HEK293 (cell line): ENCODE data around the gene CAMTA2.

Experiments used
- GLIS1 ChIP-seq: fragments of 450-650 bp; formaldehyde crosslinking; IDR thresholded peaks from 2 replicates; pipeline ENCODE4 v1.5.1; 2016; ENCODE audit warnings: missing biosample characterization, missing genetic modification characterization
- KLF1 ChIP-seq: fragments of 450-650 bp; formaldehyde crosslinking; IDR thresholded peaks from 2 replicates; pipeline ENCODE4 v1.5.1; 2016; ENCODE audit warnings: missing biosample characterization, missing genetic modification characterization
- KLF8 ChIP-seq: fragments of 450-650 bp; formaldehyde crosslinking; IDR thresholded peaks from 2 replicates; pipeline ENCODE4 v1.5.1; 2016; ENCODE audit warnings: missing biosample characterization, missing genetic modification characterization
- RBAK ChIP-seq: fragments of 450-650 bp; formaldehyde crosslinking; IDR thresholded peaks from 2 replicates; pipeline ENCODE4 v1.5.1; 2016; ENCODE audit warnings: missing biosample characterization, missing genetic modification characterization
- REPIN1 ChIP-seq: fragments of 450-650 bp; formaldehyde crosslinking; IDR thresholded peaks from 2 replicates; pipeline ENCODE4 v1.5.1; 2017; ENCODE audit warnings: missing biosample characterization, missing genetic modification characterization, low read depth
- ZBTB17 ChIP-seq: fragments of 450-650 bp; formaldehyde crosslinking; IDR thresholded peaks from 2 replicates; pipeline ENCODE4 v1.5.1; 2016; ENCODE audit warnings: missing biosample characterization, missing genetic modification characterization
- ZBTB20 ChIP-seq: fragments of 450-650 bp; formaldehyde crosslinking; IDR thresholded peaks from 2 replicates; pipeline ENCODE4 v1.5.1; 2016; ENCODE audit warnings: missing biosample characterization, missing genetic modification characterization
- ZBTB48 ChIP-seq: fragments of 450-650 bp; formaldehyde crosslinking; IDR thresholded peaks from 2 replicates; pipeline ENCODE4 v1.5.1; 2016; ENCODE audit warnings: missing biosample characterization, missing genetic modification characterization
- ZNF10 ChIP-seq: fragments of 450-650 bp; formaldehyde crosslinking; IDR thresholded peaks from 2 replicates; pipeline ENCODE4 v1.5.1; 2017; ENCODE audit warnings: missing biosample characterization, missing genetic modification characterization
- ZNF146 ChIP-seq: fragments of 450-650 bp; formaldehyde crosslinking; IDR thresholded peaks from 2 replicates; pipeline ENCODE4 v1.5.1; 2016; ENCODE audit warnings: missing biosample characterization, missing genetic modification characterization
- ZNF155 ChIP-seq: fragments of 450-650 bp; formaldehyde crosslinking; IDR thresholded peaks from 2 replicates; pipeline ENCODE4 v1.5.1; 2016; ENCODE audit warnings: missing biosample characterization, missing genetic modification characterization
- ZNF274 ChIP-seq, 2 experiments: fragments of 200-500 bp in 1 of 2; fragments of 450-650 bp in 1 of 2; sonication (Bioruptor generic) in 1 of 2; formaldehyde crosslinking in 1 of 2; IDR thresholded peaks; 2 replicates each; pipeline versions ENCODE4 v1.5.1 to v1.6.1; 2014 to 2016; ENCODE audit warnings: borderline replicate concordance in 1 of 2, inconsistent platforms in 1 of 2, low read length in 1 of 2, missing biosample characterization in 1 of 2, missing genetic modification characterization in 1 of 2
- ZNF280D ChIP-seq: fragments of 450-650 bp; formaldehyde crosslinking; IDR thresholded peaks from 2 replicates; pipeline ENCODE4 v1.5.1; 2016; ENCODE audit warnings: missing biosample characterization, missing genetic modification characterization
- ZNF292 ChIP-seq: fragments of 450-650 bp; formaldehyde crosslinking; IDR thresholded peaks from 2 replicates; pipeline ENCODE4 v1.5.1; 2016; ENCODE audit warnings: low read depth, missing biosample characterization, missing genetic modification characterization, borderline replicate concordance
- ZNF311 ChIP-seq: fragments of 450-650 bp; formaldehyde crosslinking; IDR thresholded peaks from 2 replicates; pipeline ENCODE4 v1.5.1; 2017; ENCODE audit warnings: missing biosample characterization, missing genetic modification characterization, borderline replicate concordance
- ZNF37A ChIP-seq: fragments of 450-650 bp; IDR thresholded peaks from 2 replicates; pipeline ENCODE4 v1.5.1; 2018; ENCODE audit warnings: missing biosample characterization, missing genetic modification characterization
- ZNF423 ChIP-seq: fragments of 450-650 bp; formaldehyde crosslinking; IDR thresholded peaks from 2 replicates; pipeline ENCODE4 v1.5.1; 2016; ENCODE audit warnings: missing biosample characterization, missing genetic modification characterization
- ZNF529 ChIP-seq: fragments of 450-650 bp; formaldehyde crosslinking; IDR thresholded peaks from 2 replicates; pipeline ENCODE4 v1.5.1; 2017; ENCODE audit warnings: missing genetic modification characterization, missing biosample characterization; ENCODE audit not compliant: insufficient replicate concordance
- ZNF571 ChIP-seq: fragments of 450-650 bp; formaldehyde crosslinking; IDR thresholded peaks from 2 replicates; pipeline ENCODE4 v1.5.0; 2017; ENCODE audit warnings: missing biosample characterization, missing genetic modification characterization
- ZNF623 ChIP-seq: fragments of 450-650 bp; formaldehyde crosslinking; IDR thresholded peaks from 2 replicates; pipeline ENCODE4 v1.5.1; 2016; ENCODE audit warnings: missing biosample characterization, missing genetic modification characterization
- ZNF654 ChIP-seq: fragments of 450-650 bp; formaldehyde crosslinking; IDR thresholded peaks from 2 replicates; pipeline ENCODE4 v1.5.1; 2016; ENCODE audit warnings: low read depth, missing biosample characterization, missing genetic modification characterization
- ZNF660 ChIP-seq: fragments of 450-650 bp; IDR thresholded peaks from 2 replicates; pipeline ENCODE4 v1.5.1; 2018; ENCODE audit warnings: missing biosample characterization, mild to moderate bottlenecking, missing genetic modification characterization
- ZNF670 ChIP-seq: fragments of 450-650 bp; formaldehyde crosslinking; IDR thresholded peaks from 2 replicates; pipeline ENCODE4 v1.5.1; 2016; ENCODE audit warnings: missing biosample characterization, missing genetic modification characterization, low read depth
- ZNF704 ChIP-seq: fragments of 450-650 bp; formaldehyde crosslinking; IDR thresholded peaks from 2 replicates; pipeline ENCODE4 v1.5.1; 2016; ENCODE audit warnings: missing biosample characterization, missing genetic modification characterization
- ZNF768 ChIP-seq: fragments of 450-650 bp; formaldehyde crosslinking; IDR thresholded peaks from 2 replicates; pipeline ENCODE4 v1.5.1; 2018; ENCODE audit warnings: missing biosample characterization, mild to moderate bottlenecking, missing genetic modification characterization
- ZNF792 ChIP-seq: fragments of 450-650 bp; formaldehyde crosslinking; IDR thresholded peaks from 2 replicates; pipeline ENCODE4 v1.5.1; 2016; ENCODE audit warnings: missing biosample characterization, missing genetic modification characterization
- ZSCAN30 ChIP-seq: fragments of 450-650 bp; IDR thresholded peaks from 2 replicates; pipeline ENCODE4 v1.5.1; 2018; ENCODE audit warnings: missing biosample characterization, mild to moderate bottlenecking, missing genetic modification characterization, moderate library complexity
- ZSCAN4 ChIP-seq: fragments of 450-650 bp; formaldehyde crosslinking; IDR thresholded peaks from 2 replicates; pipeline ENCODE4 v1.5.1; 2017; ENCODE audit warnings: missing biosample characterization, missing genetic modification characterization
- TF ChIP-seq, protein P1 (sequence below): fragments of 450-650 bp; formaldehyde crosslinking; IDR thresholded peaks from 2 replicates; pipeline ENCODE4 v1.5.1; 2016; ENCODE audit warnings: missing biosample characterization, missing genetic modification characterization

Gene CAMTA2

GRCh38 chr17:4967539-4968485 lies 19.7 kb downstream of the CAMTA2 start, which contains the start of gene SPAG7 (continued):
- TF ChIP-seq ZSCAN30, result peak; percentile 91
- TF ChIP-seq ZNF10 (tag by site-specific recombination), result no peak
- TF ChIP-seq ZBTB17 (tag by site-specific recombination), result no peak
- TF ChIP-seq ZNF571 (tag by site-specific recombination), result no peak
- TF ChIP-seq ZNF670 (tag by site-specific recombination), result no peak
- TF ChIP-seq ZNF311 (tag by site-specific recombination), result no peak
- TF ChIP-seq ZNF274 (IDR thresholded peaks at IDR 0.05; ENCODE audit: low read length), result no peak
- no peak for TF ChIP-seq ZNF274 (tag by site-specific recombination; IDR thresholded peaks at IDR 0.05; ENCODE audit: borderline replicate concordance)
- TF ChIP-seq ZNF660 (tag by site-specific recombination), result peak; percentile 96
- peak; percentile 41; the same call in 1 of the 2 replicates for TF ChIP-seq REPIN1 (tag by site-specific recombination)
- TF ChIP-seq ZNF292 (tag by site-specific recombination), result no peak
- TF ChIP-seq ZBTB20 (tag by site-specific recombination), result no peak; the same call in 1 of the 2 replicates
- no peak for TF ChIP-seq ZNF146 (tag by site-specific recombination)
- no peak for TF ChIP-seq ZNF529 (tag by site-specific recombination)
- TF ChIP-seq GLIS1 (tag by site-specific recombination), result peak; percentile 74
- TF ChIP-seq ZNF37A (tag by site-specific recombination), result no peak
- TF ChIP-seq ZNF155 (tag by site-specific recombination), result no peak
- TF ChIP-seq, protein P1, sequence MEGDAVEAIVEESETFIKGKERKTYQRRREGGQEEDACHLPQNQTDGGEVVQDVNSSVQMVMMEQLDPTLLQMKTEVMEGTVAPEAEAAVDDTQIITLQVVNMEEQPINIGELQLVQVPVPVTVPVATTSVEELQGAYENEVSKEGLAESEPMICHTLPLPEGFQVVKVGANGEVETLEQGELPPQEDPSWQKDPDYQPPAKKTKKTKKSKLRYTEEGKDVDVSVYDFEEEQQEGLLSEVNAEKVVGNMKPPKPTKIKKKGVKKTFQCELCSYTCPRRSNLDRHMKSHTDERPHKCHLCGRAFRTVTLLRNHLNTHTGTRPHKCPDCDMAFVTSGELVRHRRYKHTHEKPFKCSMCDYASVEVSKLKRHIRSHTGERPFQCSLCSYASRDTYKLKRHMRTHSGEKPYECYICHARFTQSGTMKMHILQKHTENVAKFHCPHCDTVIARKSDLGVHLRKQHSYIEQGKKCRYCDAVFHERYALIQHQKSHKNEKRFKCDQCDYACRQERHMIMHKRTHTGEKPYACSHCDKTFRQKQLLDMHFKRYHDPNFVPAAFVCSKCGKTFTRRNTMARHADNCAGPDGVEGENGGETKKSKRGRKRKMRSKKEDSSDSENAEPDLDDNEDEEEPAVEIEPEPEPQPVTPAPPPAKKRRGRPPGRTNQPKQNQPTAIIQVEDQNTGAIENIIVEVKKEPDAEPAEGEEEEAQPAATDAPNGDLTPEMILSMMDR (tag by site-specific recombination), result 0 out of 2 replicates have a peak, but pooled peaks have one; percentile 46
- TF ChIP-seq ZNF654 (tag by site-specific recombination), result no peak
- peak; percentile 95 for TF ChIP-seq ZBTB48 (tag by site-specific recombination)
- TF ChIP-seq ZSCAN4, result no peak
- TF ChIP-seq ZNF623 (tag by site-specific recombination), result no peak
- no peak for TF ChIP-seq ZNF768 (tag by site-specific recombination)
- no peak for TF ChIP-seq ZNF280D (tag by site-specific recombination)
- peak; percentile 62 for TF ChIP-seq KLF1 (tag by site-specific recombination)
- no peak for TF ChIP-seq ZNF704 (tag by site-specific recombination)
- no peak for TF ChIP-seq RBAK (tag by site-specific recombination)
- peak; percentile 90 for TF ChIP-seq KLF8 (tag by site-specific recombination)
- no peak for TF ChIP-seq ZNF423 (tag by site-specific recombination)
- TF ChIP-seq ZNF792 (tag by site-specific recombination), result no peak; the same call in 1 of the 2 replicates
